ENCODE measurements around the gene TTLL11.

TTLL11 gene

GRCh38 chr9:121912812-121913627, 180.1 kb downstream of the TTLL11 start:
- TF ChIP-seq CTCF (IDR thresholded peaks at IDR 0.05; ENCODE audit: poor library complexity, severe bottlenecking), result no peak

GRCh38 chr9:121910491-121911040, 182.5 kb downstream of the TTLL11 start:
- Histone ChIP-seq H3K36me3 (ENCODE audit: low read depth) (no peaks in the 10 kb centered on the region), H3K9me3 (ENCODE audit: severe bottlenecking) (no peaks in the 10 kb centered on the region), H3K4me1 (ENCODE audit: insufficient read depth, poor library complexity, severe bottlenecking) (no peaks in the 10 kb centered on the region), H3K27me3 (ENCODE audit: insufficient read depth, poor library complexity, severe bottlenecking) (no peaks in the 10 kb centered on the region), H3K4me3 (ENCODE audit: severe bottlenecking) (no peak overlapping the region), H3K27ac (ENCODE audit: poor library complexity, severe bottlenecking) (no peak overlapping the region)
- TF ChIP-seq CTCF (IDR thresholded peaks at IDR 0.05; ENCODE audit: poor library complexity, severe bottlenecking), result no peak
- DNase-seq (ENCODE audit: low spot score) (no peak), ATAC-seq (ENCODE audit: low read depth) (no peak)

More at GRCh38 chr9:121912812-121913627, 180.1 kb downstream of the TTLL11 start:
- Histone ChIP-seq H3K9me3 (ENCODE audit: severe bottlenecking) (no peaks in the 10 kb centered on the region), H3K27me3 (ENCODE audit: insufficient read depth, poor library complexity, severe bottlenecking) (no peaks in the 10 kb centered on the region), H3K4me1 (ENCODE audit: insufficient read depth, poor library complexity, severe bottlenecking) (peaks cover 12% of the 10 kb centered on the region), H3K36me3 (ENCODE audit: low read depth) (peaks cover 9% of the 10 kb centered on the region; the same call in 1 of the 2 replicates), H3K4me3 (ENCODE audit: severe bottlenecking) (no peak overlapping the region), H3K27ac (ENCODE audit: poor library complexity, severe bottlenecking) (no peak overlapping the region)
- no peak for ATAC-seq (ENCODE audit: low read depth)
- no peak for DNase-seq (ENCODE audit: low spot score)

- DNase-seq (ENCODE audit: low spot score) (no peak), ATAC-seq (ENCODE audit: low read depth) (no peak)
- Histone ChIP-seq H3K27me3 (ENCODE audit: insufficient read depth, poor library complexity, severe bottlenecking) (no peaks in the 10 kb centered on the region), H3K4me3 (ENCODE audit: severe bottlenecking) (no peak overlapping the region), H3K9me3 (ENCODE audit: severe bottlenecking) (no peaks in the 10 kb centered on the region), H3K36me3 (ENCODE audit: low read depth) (no peaks in the 10 kb centered on the region), H3K27ac (ENCODE audit: poor library complexity, severe bottlenecking) (no peak overlapping the region), H3K4me1 (ENCODE audit: insufficient read depth, poor library complexity, severe bottlenecking) (no peaks in the 10 kb centered on the region)
- TF ChIP-seq CTCF (IDR thresholded peaks at IDR 0.05; ENCODE audit: poor library complexity, severe bottlenecking), result no peak
These were observed 184.0 kb downstream of the TTLL11 start for GRCh38 chr9:121909111-121909510.

GRCh38 chr9:121906074-121906870, 186.8 kb downstream of the TTLL11 start:
- no peak for DNase-seq (ENCODE audit: low spot score)
- H3K27ac ChIP-seq (ENCODE audit: poor library complexity, severe bottlenecking), result no peak overlapping the region

More at GRCh38 chr9:121906074-121906870, 186.8 kb downstream of the TTLL11 start:
- no peak for TF ChIP-seq CTCF (IDR thresholded peaks at IDR 0.05; ENCODE audit: poor library complexity, severe bottlenecking)
- Histone ChIP-seq H3K36me3 (ENCODE audit: low read depth) (no peaks in the 10 kb centered on the region), H3K4me3 (ENCODE audit: severe bottlenecking) (no peak overlapping the region), H3K27me3 (ENCODE audit: insufficient read depth, poor library complexity, severe bottlenecking) (no peaks in the 10 kb centered on the region), H3K9me3 (ENCODE audit: severe bottlenecking) (no peaks in the 10 kb centered on the region), H3K4me1 (ENCODE audit: insufficient read depth, poor library complexity, severe bottlenecking) (no peaks in the 10 kb centered on the region)
- ATAC-seq (ENCODE audit: low read depth), result no peak

Measured in RWPE2 (cell line).